ENCODE data around the gene NEUROD2.
A peak's percentile ranks its signal among the peaks of the same experiment; 100 is the strongest.

The NEUROD2 gene

GRCh38 chr17:39607851-39608130 lies at the start of gene NEUROD2:
Gene NEUROD2 (minus strand): TSS chr17:39607920. CDS start chr17:39606599, 1,321 bp downstream.
- no peak for DNase-seq

GRCh38 chr17:39655105-39655504 lies 47.4 kb upstream of the NEUROD2 start:
- DNase-seq = no peak

DNA sequence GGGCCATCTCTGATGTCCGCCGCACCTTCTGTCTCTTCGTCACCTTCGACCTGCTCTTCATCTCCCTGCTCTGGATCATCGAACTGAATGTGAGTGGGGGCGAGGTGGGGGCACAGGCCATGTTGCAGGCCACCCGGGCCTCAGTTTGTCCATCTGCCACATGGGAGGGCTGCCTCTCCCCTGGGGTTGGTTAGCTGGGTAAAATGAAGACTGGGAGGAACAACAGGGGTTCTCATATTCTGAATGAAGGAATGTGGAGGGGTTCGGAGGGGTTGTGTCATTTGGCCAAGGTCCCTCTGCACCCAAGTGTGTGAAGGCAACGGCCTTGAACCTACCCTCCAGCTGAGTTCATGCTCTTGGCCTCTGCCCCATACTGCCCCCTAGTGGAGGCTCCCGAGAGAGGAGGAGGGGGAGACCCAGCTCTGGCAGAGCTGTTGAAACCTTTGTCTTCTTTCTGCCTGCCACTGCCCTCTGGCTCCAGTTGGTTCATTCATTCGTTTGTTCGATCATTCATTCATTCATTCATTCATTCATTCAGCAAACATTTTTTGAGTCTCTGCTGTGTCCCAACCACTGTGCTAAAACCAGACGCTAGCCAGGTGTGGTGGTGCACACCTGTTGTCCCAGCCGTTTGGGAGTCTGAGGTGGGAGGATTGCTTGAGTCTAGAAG lies 46.1 kb upstream of the NEUROD2 start:
- DNase-seq = peak; percentile 26 to 51

GRCh38 chr17:39653316-39653661 lies 45.6 kb upstream of the NEUROD2 start:
- DNase-seq = no peak

DNA sequence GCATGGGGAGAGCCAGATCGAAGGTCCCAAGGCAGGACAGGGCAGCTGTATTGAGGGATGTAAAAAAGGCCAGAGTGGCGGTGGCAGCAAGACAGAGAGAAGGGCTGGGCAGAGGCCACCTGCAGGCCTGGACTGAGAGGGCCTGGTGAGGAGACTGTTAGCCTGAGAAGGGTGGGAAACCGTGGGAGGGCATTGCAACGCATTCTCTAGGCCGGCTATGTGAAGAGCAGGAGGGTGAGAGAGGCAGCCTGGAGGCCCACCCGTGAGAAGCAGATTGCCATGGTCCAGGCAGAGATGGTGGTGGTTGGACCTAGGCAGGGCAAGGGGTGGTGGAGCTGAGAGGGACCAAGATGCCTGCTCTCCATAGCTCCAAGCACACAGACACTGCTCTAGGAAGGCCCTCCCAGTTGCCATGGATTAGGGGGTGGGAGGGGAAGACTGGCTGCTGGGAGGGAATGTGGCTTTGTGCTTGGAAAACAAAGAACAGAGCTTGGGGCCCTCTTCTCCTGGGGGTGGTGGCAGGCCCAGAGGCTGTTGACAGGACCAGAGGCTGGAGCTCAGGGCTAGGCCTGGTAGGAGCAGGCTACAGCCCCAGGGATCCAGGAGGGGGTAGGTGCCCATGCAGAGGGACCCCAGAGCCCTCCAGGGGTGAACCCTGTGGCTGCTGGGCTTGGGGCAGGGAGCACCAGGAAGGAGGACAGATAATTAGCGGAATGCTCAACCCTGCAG lies 45.0 kb upstream of the NEUROD2 start:
- DNase-seq = no peak

DNA sequence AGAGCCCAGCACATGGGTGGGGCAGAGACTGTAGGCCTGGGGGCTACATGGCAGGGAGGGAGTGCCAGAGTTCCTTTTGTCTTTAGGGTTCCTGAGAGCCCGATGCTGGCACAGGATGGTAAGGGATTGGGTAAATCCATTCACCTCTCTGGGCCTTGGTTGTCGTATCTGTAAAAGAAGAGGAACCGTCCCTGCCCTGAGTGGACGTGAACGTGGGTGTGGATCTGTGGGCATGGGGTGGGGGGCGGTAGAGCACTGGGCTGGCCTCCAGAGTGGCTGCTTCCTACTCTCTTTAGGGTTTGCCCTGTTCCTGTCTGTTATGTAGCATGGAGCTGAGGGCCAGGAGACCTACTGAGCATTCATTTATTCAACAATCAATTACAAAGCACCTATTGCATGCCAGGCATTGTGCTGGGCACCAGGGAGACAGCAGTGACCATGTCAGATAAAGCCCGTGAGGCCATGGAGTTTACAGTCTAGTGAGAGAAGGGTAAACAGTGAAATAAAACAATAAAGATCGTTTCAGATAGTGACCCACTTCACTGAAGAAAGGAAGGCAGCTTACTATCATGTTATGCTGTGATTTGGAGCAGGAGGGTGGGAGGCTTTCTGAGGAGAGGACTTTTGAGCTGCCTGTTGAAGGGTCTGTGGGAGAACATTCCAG lies 44.3 kb upstream of the NEUROD2 start:
- DNase-seq = no peak

- no peak for DNase-seq
These were observed 42.4 kb upstream of the NEUROD2 start for GRCh38 chr17:39650121-39650579.

GRCh38 chr17:39648616-39649366 lies 41.1 kb upstream of the NEUROD2 start:
- DNase-seq = no peak

DNA sequence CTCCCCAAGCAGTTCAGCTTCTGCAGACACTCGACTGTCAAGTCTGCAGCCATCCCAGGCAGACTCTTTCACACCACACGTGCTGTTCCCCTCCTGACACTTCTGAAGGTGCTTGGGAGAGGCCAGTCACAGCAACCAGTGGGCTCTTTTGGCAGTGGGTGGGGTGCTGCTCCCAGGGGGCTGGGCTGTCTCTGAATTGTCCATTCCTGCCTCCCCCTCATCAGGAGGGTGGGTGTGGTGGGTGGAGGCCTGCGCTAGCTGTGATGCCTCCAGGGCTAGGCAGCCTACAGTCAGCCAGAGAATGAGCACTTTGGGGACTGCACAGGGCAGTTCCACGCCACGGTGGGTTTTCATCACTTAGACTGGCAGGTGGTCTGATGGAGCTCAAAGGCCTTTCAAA lies 39.5 kb upstream of the NEUROD2 start:
- DNase-seq = no peak

DNA sequence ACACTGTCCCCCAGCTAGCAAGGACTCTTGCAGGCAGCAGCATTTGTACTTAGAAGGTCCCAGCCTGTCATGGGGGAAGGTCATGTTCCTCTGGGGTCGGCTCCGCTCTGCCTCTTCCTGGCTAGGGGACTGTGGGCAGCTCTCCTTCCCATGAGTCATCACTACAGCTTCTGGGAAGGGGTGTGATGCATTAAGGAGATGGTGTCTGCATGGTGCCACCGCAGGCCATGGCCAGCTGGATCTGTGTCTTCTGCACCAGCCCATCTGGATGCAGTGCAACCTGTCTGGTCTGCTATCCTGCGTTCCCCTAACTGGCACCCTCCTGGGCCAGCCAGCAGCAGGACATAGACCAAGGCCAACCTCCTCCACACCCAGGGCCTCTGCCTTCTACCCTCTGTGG lies 35.6 kb upstream of the NEUROD2 start:
- DNase-seq = no peak

DNA sequence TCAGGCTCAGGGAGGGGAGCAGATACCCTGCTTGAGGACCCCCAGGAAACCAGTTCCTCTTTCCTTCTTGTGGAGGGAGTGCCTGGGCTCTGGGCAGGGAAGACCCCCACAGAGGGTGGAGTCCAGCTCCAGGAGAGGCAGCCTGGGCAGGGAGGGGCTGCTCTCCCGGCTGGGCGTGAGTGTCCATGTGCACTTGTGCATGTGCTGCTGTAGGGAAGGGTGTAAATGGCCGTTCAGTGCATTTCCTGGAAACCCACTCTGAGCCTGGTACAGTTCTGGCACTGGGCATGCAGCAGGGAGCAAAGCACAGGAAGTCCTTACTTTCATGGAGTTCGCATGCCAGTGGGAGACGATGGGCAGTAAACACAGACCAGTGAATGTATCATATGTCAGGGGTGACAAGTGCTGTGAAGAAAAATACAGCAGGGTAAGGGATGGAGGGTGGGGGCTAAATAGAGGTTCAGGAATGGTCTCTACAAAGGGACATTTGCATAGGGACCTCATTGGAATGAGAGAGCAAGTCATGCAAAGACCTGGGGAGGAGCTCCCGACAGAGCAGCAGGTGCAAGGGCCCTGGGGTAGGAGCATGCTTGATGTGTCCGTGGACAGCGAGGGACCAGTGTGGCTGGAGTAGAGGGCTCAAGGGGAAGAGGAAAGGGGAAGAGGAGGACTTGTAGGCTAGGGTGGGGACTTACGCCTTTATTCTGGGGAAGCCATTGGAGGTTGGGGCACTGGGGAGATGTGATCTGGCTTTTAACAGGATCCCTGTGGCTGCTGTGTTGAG lies 34.8 kb upstream of the NEUROD2 start:
- DNase-seq = no peak

DNA sequence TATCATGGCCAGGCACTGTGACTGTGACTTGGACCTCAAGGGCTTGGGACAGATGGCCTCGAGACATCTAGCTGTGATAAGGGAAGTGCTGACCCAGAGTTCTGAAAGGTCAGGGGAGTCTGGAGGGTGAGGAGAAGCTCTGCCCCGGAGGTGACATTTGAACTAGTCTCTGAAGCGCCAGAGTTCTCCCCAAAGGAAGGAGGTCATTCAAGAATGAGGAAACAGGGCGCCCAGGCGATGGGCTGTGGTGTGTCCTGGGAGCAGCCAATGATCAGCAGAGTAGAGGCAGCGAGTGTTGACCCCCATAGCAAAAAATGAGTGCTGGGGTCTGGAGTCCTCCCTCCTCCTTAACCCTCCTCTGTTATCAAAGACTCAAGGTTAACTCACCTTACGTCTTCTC lies 34.2 kb upstream of the NEUROD2 start:
- DNase-seq = no peak

DNA sequence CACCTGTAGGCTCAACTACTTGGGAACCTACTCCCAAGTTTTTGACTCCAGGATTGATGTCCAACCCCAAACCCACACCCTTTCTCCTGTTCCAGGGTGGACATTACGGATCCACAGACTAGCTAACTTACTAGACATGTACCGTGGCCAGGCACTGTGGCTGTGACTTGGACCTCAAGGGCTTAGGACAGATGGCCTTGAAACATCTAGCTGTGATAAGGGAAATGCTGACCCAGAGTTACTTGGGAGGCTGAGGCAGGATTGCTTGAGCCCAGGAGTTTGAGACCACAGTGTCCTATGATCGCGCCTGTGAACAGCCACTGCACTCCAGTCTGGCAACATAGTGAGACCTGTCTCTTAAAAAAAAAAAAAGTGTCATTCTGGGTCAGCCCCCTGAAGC lies 33.4 kb upstream of the NEUROD2 start:
- DNase-seq = no peak

DNA sequence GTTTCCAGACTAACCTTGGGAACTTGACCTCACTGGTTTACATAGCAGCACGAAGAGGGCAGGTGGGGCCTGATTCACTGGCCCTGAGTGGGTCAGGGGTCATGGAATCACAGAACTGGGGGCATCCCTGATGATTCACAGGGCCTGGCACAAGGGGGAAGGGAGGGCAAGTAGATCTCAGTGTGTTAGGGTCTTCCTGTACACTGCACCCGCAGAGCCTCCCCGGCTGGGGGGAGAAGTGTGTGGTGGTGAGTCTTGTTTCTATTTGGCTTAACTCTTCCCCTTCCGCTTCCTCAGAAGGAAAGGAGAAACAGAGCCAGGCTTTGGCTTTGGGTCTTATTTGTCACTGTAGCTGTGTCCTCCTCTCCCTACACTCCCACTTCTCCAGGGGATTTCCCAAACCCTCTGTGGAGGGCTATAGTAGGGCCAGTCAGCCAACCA lies 32.9 kb upstream of the NEUROD2 start:
- no peak for DNase-seq

DNA sequence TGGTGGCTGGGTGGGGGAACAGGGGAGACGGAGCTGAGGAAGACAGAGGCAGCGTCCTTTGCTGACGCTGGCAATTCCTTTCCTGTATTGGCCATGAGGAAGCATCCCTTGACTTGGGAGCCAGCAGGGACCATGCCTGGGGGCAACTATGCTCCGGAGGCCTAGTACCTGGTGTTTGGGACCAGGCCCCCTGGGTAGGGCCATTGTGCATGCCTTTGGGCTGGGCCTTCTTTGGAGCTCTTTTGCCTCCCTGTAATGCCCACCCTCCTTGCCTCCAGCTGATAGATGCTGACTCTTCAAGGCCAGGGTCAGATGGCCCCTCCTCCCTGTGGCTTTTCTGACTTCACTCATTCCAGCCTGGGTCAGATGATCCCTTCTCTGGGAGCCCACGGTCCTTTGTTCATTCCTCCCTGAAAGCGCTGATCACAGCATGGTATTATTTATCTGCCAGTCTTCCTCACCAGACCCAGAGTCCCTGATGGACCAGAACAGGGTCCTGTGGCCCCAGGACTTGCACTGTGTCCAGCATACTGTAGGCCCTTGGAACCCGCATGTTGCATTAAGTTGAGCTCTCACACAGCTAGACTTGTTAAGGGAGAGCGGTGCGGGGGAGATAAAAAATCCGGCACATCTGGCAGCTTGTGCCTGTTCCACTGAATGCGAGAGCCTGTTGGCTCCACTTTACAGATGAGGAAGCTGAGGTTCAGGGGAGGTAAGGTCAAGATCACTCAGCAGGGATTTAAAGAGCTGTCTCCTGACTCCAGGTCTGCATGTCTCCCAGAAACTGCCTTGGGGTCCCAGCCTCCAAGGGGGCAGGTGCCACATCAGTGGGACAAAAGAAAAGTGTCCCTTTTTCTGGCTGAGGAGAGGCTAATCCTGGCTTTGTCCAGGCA lies 32.1 kb upstream of the NEUROD2 start:
- DNase-seq = no peak

DNA sequence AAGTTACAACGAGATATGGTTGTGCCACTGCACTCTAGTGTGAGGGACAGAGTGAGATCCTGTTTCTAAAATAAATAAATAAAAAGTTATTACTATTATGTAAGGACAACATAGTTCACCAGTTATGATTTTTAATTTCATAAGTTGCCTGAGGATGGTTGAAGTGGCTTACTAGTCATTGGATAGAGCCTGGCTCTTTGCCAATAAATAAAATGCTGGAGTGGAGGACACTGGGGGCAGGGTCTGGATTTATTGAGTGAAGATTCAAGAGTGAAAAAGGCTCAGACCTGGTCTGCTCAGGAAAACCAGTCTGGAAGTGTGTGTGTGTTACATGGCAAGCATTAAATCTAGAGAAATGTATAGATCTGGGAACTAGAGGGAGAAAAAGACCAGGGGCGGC lies 31.3 kb upstream of the NEUROD2 start:
- DNase-seq = no peak

DNA sequence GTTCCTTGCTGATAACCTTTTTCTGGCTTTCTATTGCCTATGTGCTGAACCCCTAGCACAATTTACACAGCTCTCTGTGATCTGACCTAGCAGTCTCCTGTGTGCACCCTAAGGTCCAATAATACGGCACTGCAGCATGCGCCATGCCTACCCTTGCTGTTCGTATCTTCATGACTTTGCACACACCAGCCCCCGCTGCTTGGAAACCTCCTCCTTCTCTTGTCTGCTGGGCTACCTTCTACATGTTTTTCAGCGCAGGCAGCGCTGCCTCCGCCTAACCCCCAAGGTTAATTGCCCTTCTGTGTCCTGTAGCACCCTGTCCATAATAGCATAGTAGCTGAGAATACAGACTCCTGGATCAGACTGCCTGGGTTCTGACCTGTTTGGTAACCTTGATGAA lies 30.6 kb upstream of the NEUROD2 start:
- no peak for DNase-seq

DNA sequence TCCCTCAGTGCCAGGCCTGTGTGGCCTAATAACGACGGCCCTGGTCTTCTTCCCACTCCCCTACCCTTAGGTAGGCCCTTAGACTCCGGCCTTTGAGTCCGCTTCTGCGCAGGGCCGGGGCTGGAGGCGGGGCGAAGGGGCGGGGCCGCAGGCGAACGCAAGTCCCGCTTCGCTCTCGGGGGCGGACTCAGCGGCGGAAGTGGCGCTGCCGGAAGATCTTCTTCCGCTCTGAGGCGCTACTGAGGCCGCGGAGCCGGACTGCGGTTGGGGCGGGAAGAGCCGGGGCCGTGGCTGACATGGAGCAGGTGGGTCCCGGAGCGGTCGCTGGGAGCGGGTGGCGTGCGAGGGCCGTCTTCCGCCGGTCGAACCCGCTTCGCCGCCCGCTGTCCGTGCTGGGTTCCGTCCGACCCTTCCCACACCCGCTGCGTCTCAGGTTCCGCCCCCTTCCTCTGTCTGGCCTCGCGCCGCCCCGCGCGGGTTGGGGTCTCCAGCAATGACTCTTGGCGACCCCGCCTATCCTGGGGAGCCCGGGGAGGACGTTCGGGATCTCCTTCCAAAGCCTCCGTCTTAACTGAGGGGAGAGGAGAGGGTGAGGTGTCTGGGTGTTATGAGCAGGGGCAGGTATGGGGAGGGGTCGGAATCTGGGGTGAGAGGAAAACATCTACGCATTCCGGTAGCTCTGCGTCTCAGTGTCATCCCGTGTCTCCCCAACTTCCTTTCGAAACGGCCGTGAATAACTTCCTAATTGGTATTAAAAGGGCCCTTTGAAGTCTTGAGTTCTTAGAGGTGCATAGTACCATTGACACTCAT lies 29.4 kb upstream of the NEUROD2 start, which contains the start of gene STARD3:
TSS of gene STARD3 (plus strand) at position 218 of the 810 bp plus-strand sequence. CDS start 16,388 bp downstream, outside the sequence.
- peak; percentile 44 to 93 for DNase-seq

DNA sequence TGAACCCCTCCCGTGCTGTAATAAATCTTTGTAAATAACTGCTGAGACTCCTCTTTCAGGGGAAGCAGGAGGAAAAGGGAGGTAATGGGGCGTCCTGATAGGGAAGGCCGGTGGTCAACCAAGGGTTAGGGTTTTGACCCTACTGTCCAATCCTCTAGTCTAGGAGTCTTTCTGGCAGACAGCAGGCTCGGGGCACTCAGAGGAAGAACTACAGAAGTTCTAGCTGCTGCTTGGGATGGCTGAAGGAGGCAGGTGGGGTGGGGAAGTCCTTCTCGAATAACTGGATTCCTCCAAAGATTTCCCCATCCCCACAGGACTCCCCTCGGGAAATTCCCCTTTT lies 28.8 kb upstream of the NEUROD2 start:
- DNase-seq = no peak

GRCh38 chr17:39635614-39636176 lies 28.0 kb upstream of the NEUROD2 start:
- no peak for DNase-seq

Data from NCI-H526 (cell line).